T1000 (cell line): ENCODE results near the gene CHRND.

ENCODE experiments used
- DNase-seq: peaks from one replicate; lab custom pipeline; 2025; ENCODE audit warnings: mixed read lengths; lab: John Stamatoyannopoulos, UW

The CHRND gene

GRCh38 chr2:232525791-232526371 is at the start of gene CHRND:
CHRND (plus strand) TSS chr2:232526160; CDS start chr2:232526216, 56 bp downstream.
- no peak for DNase-seq

GRCh38 chr2:232476791-232477190 is 49.2 kb upstream of the CHRND start:
- DNase-seq = no peak

DNA sequence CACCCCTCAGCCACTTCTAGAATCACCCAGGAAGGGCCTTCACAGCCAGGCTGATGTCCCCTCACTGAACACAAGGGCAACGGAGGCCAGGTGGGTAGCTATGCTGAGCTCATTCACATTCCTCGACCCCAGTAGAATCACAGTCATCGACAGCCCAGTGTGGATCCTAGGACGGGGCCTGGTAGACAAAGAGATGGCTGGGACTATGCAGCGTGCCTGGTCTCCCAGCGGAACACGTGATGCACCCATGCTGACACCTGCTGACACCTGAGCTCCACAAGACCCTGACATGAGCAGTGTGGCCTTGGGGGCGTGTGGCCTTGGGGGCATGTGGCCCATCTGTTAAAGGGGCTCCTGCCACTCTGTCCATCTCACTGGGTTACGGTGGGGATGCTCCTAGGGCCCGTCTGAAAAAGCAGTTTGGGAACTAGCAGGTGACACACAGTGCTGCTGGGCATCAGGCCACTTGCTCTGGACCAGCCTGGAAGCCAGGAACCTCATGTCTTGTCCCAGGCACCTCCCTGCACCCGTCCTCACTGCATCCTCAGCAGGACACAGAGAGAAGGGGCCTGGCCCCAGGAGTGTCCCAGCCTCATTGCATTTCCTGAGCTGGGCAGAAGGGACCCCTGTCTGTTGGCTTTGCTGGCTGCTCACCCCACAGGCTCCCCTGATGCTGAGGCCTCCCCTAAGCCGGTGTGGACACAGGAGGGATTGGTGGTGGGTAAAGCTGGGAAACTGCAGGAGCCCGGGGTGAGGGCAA is 48.0 kb upstream of the CHRND start:
- no peak for DNase-seq

- no peak for DNase-seq
Observed at GRCh38 chr2:232478571-232479340, 47.2 kb upstream of the CHRND start.

- DNase-seq = no peak
Observed at GRCh38 chr2:232479341-232480200, 46.4 kb upstream of the CHRND start.

GRCh38 chr2:232480201-232481190 is 45.5 kb upstream of the CHRND start:
- DNase-seq = no peak

DNA sequence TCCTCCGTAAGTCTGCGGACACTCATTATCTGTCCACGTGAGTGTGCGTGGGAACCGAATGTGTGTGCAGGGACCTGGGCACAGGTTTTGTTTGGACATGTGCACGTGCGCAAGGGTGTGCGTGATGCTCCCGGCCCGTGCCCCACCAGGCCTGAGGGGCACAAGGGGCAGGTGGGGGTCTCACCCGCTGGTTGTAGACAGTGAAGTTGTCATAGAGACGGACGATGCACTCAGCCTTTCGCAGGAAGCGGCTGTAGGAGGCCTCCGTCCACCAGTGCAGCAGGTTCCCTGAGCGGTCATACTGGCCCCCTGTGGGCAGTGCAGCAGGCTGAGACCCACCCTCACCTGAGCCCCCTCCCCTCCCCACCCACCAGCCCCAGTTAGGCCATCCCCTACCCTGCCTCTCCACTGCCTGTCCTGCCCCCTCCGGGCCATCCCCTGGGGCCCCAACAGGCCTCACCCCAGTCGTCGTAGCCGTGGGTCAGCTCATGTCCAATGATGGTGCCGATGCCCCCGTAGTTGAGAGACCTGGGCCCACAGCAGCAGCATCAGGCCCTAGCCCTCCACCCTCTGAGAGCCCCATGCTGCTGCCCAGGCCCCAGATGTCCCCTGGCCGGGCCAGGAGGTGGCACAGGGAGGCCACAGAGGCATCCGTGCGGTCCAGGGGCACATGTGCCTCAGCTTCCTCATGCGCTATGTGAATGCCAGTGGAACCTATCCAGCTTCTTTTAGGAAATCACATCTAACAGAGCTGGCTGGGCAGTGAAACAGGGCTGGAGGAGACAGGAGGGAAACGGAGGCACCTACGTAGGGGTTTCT is 44.4 kb upstream of the CHRND start:
- no peak for DNase-seq

DNA sequence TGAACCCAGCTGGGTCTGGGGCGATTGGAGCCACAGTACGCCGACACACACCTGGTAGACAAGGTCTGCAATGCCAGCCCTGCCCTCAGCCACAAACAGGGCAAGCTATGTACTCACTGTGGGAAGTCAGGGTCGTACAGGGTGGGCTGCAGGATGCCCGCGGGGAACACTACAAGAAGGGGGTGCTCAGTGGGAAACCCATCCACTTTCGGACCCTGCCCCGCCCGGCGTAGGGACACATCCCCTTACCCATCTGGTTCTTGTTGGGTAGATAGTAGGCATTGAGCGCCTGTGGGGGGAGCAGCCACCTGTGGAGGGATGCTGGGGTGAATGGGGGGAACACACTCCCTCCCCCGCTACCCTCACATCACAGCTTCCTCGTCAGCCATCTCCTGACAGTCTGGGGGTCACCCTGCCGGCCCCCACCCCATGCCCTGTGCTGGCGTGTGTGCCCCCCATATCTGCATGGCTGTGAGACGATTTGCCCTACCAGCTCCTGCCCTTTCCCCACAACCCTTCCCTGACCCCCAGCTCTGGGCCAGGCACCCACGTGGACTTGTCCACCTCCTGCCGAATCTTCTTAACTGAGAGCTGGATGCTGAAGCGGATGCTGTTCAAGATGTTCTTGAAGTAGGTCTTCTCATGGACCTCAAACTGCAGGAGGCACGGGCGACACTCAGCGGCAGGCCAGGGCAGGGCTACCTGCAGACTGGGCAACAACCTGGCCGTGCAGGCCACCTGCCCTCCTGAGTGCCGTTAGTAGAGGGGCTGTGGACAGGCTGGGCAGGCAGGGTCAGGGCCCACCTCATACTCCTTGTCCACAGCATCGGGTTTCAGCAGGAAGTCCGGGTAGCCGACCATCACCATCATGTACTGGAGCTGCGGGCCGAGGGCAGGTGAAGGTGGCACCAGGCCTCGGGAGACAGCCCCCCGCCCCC is 43.4 kb upstream of the CHRND start:
- no peak for DNase-seq

DNA sequence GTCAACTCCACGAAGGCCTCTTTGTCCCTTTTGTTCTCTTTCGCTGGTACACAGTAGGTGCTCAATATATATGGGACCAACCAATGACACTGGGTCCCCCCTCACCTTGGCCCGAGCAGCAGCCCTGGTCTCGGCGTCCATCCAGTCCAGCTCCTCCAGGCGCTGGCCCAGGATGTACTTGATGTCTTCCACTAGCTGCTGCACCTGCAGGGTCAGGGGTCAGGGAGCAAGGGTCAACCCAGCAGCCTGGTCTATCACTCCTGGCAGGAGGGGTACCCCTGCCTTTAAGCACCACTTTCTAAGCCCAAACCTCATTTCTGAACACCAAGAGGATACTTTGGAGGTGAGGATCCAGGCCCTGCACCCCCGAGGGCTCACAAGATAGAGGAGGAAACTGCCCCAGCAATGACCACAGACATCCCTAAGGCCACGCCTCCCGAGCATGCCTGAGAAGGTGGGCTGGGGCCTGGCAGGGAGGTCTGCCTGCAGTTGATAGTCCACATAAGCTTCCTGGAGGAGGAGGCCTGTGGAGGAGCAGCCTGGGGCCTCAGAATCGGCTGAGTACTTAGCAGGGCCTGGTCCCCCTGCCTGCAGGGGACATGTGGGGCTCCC is 42.5 kb upstream of the CHRND start:
- DNase-seq = no peak

DNA sequence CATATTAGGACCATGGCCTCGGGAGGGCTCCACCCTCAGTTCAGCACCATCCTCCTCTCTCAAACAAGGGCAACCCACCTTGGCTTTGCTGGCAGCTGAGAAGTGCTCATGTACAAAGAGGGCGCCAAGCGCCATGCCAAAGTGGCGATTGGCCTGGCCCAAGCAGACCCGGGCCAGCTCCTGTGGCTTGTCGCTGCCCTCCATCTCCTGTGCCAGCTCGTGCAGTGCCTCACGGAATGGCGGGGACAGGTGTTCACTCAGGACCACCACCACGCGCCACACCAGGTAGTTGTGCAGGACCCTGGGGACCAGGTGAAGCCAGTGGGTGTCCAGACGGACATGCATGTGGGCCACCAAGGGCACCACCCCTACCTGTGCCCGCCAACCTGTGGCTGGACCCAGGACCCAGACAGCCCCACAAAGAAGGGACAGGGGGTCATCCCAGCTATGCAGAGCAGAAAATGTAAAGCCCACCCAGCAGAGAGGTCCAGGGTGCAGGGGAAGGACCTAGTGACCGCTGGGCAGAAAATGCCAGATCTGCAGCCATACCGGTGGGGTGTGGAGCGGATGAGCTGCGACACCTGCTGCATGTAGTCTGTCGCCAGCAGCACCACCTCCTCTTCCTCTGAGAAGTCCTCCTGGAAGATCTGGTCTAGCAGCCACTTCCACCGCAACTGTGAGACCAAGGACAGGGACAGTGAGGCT is 41.9 kb upstream of the CHRND start:
- DNase-seq = no peak

DNA sequence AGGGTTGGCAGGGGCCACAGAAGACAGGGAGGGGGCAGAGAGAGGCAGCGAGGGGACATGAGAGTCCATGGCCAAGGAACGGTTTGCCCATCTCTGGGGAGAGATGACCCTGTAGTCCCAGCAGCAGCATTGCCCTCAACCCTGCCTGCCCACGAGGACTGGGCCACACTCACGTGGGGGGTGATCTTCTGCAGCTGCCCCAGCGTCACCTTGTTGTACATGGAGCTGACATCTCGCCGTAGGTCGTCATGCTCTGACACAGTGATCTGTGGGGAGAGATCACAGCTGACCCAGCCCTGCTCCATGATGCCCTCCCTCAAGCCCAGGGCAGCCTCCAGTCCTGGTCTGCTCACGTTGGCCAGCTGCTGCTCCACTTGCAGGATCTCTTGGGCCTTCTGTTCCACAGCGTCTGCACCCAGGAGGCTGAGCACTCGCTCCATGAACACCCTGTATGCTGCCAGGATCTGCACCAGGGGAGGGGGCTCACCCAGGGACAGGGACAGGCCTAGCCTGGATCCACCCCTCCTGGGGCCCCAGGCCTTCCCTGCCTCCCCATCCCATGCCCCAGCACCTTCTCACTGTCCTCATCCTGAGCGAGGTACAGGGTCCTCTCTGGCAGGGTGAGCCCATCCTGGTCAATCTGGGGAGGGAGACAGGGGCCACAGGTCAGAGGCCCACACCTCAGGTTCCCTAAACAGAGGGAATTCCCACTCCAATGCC is 41.2 kb upstream of the CHRND start:
- DNase-seq = no peak

DNA sequence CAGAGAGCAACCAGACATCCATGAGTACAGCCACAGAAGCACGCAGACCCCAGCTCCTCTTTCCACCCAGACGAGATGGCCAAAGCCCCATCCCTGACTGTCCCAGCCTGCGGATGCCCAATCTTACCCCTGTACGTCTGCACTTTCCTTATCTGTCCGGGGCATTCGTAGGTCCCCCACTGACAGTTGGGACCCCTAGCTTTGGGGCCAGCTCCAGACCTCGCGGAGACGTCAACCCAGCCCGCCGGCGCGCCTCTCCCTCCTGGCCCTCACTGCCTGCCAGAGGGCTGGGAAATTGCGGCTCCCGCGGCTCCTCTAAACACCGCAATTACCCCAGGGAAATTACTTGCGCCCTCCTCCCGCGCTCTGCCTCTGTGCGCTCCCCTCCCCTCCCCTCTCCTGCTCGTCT is 40.6 kb upstream of the CHRND start:
- DNase-seq = no peak

DNA sequence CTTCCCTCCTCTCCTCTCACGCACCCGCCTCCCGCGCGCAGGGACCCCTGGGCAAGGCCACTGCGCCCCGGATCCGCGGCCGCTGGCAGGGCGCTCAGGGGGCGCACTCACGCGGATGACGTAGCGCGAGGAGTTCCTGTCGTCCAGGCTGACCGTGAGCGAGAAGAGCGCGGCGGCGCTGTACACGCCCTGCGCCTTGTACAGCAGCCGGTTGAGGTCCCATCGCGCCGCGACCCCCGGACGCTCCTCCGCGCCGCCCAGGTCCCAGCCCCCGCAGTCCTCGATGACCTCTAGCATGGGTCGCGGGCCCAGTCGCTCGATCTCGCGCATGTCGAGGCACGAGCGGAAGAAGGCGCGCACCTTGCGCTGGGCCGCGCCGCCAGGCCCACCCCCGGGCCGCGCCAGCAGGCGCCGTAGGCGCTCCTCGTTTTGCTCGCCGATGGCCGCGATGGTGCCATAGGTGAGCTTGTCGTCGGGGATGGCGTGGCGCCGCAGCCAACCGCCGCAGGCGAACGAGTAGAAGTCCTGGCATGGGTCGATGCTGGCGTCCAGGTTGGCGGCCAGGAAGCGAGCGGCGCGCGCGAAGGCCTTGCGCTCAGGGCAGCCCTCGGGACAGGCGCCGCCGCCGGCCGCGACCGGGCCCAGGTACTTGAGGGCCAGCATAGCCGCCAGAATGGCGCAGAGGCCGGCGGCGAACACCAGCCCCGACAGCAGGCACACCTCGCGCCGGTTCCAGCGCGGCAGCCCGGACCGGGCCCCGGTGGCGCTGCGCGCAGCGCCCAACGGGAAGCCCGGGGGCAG is 40.0 kb upstream of the CHRND start:
- DNase-seq = no peak

GRCh38 chr2:232486558-232487384 is 39.2 kb upstream of the CHRND start:
- no peak for DNase-seq

GRCh38 chr2:232487385-232488096 is 38.4 kb upstream of the CHRND start, which contains the start of gene ECEL1:
ECEL1 (minus strand) TSS chr2:232487834; CDS start chr2:232486653, 1,181 bp downstream.
- no peak for DNase-seq
